SU-DHL-6 (cell line): Measurements from ENCODE around the gene PDZRN3.

Source experiments
- CTCF ChIP-seq: fragments of 200-600 bp; sonication (generic); IDR thresholded peaks from one replicate; pipeline ENCODE4 v1.5.1; 2017; ENCODE audit warnings: antibody characterized with exemption, mild to moderate bottlenecking, low read length, moderate library complexity; ENCODE audit not compliant: insufficient read depth, poor library complexity, severe bottlenecking
- EZH2phosphoT487 ChIP-seq: fragments of 200-600 bp; sonication (generic), shearing (Covaris generic); conservative IDR thresholded peaks from 2 replicates; pipeline ENCODE4 v1.6.1; 2018; ENCODE audit warnings: mild to moderate bottlenecking, antibody characterized with exemption, low read length, moderate library complexity, mixed read lengths

GRCh38 chr3:73597476-73597875 is 27.3 kb downstream of the PDZRN3 start:
- no peak for TF ChIP-seq CTCF
- no peak for TF ChIP-seq EZH2phosphoT487
